ENCODE data around the gene DLGAP1. TPM values are rescaled to one million over a fixed set of nuclear protein-coding genes. Genes with fewer than 3 reads are reported as not detected.

DLGAP1 gene
- total RNA-seq, 1 donor from 2014 or later = 57.1 TPM

DNA sequence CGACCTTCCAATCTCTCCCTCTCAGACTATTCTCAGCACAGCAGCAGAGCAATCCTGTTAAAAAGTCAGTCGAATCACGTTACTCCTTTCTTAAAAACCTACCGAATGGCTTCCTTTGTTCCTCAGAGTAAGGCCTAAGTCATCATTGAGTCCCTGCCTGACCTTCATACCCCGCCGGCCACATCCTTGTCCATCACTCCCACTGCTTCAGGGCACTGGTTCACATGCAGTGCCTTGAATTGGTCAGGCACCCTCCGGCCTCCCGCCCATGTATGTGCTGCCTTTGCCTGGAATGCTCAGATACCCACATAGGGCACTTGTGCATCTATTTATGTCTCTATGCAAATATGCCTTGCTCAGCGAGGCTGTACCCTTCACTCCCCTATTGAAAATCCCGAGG is 206.4 kb downstream of the DLGAP1 start:
- DNase-seq (ENCODE audit: low spot score in 2 of 2) = no peak
- no peak for FAIRE-seq

DNA sequence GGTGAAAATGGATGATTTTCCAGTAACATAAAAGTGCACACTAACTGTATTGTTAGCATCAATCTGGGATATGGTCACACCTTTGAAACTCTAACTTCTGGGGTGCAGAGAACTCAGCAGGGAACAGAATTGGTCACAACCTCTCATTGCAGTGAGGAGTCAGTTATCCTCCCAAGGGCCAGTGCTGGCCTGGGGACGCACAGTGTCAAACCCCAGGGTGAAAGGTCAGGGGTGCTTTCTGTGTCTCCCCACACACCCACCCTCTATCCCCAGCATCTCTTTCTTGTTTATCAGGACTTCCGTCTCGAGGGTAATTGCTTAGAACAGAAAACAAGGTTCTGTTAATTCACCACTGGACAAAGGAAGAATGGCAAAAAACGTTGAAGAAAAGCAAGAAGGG is 208.7 kb downstream of the DLGAP1 start:
- no peak for DNase-seq (ENCODE audit: low spot score in 2 of 2)
- no peak for FAIRE-seq

DNA sequence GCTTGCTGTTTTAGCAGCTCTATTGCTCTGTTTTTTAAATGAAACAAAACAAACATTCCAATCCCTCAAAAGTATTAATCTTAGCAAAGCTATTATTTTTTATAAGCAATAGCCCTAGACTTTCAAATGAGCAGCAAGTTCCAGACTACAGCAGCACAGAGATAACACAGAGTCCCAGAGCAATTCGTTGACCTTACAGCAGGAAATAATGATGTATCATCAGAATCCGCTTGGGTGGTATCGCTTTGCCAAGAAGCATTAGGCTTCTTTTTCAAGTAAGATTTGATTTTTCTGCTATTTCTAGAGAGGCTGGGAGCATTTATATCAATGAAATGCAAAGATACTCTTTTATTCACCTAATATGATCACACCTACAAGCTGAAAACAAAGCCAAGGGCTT is 209.7 kb downstream of the DLGAP1 start:
- FAIRE-seq (no peak), DNase-seq (ENCODE audit: low spot score in 2 of 2) (no peak)

DNA sequence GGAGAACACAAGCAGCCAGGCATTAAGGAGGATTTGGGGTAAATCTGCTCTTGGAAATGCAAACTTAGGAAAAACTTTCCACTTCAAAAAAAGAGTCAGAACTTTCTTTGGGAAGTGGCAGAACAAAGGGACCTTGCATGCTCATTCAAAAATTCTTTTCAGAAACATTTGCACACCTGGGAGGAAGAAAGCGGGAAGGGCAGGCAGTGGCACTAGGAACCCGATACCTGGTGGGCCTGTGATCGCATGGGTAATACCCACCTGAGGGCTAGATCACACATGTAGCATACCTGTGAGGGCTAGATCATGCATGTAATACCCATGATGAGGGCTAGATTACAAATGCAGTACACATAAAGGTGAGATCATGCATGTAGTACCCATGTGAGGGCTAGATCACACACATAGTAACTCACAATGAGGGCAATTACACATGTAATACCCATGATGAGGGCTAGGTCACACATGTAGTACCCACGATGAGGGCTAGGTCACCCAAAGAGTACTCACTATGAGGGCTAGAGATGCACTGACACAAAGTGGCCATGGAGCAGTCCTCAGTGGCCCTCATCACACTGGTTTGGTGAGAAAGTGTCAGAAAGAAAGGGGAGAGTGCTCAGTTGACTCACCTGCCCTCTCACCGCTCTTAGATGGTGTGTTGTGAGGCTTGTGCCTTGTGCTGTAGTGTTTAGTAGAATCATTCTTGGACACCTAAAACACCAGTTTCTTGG is 212.5 kb downstream of the DLGAP1 start:
- FAIRE-seq (no peak), DNase-seq (ENCODE audit: low spot score in 2 of 2) (no peak)

DNA sequence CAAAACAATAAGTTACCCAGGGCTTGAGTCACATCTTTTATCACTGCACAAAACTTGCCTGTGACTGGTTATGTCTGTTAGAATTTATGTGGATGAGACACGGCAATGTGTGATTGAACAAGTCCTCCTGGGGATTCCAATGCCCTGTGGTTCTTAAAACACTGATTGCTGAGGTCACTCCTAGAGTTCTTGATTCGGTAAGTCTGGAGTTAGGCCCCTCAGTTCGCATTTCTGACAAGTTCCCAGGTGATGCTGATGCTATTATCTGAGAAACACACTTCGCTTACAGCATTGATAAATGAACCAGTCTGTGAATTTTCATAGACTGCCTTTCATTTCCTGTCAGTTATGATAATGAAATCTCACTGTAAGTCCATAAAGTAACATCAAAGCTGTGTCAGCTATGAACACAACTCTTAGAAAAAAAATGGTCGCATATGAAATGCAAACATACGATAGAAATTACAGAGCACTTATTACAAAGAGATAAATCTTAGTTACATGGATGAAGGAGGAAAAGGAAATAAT is 214.0 kb downstream of the DLGAP1 start:
- FAIRE-seq = no peak
- DNase-seq (ENCODE audit: low spot score in 2 of 2) = no peak

DNA sequence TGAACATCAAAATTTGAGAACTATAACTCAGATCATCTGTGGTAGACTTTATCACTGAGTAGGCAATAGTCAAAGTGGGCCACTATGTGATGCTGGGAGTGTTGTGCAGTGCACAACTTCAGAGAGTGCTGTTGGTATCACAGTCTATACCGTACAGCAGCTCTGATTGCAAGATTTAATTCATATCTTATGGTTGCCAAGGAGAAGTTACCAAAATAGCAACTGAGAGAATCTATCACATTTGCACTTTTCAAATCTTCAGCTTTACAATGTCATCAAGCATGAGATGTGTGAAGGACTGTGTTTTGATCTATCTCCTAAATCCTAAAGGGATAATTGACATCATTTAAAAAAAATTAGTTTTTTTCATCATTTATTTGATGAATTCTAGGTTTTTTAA is 216.1 kb downstream of the DLGAP1 start:
- DNase-seq (ENCODE audit: low spot score in 2 of 2) = no peak
- no peak for FAIRE-seq

DNA sequence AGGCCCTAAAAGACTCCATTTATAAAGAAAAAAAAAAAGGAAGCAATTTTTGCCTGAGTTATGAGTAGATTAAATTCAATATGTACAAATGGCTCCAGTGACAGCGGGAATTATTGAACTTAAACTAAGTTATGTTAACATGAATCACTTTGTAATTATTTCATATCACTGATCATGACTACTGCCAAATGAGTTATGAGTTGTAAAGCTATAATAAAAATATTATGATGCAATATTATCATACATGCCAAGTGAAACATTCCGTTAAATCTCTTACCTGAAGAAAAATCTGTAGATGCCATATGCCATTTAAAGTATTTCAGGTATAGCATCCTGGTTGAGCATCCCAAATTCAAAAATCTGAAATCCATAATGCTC is 217.5 kb downstream of the DLGAP1 start:
- no peak for DNase-seq (ENCODE audit: low spot score in 2 of 2)
- no peak for FAIRE-seq

DNA sequence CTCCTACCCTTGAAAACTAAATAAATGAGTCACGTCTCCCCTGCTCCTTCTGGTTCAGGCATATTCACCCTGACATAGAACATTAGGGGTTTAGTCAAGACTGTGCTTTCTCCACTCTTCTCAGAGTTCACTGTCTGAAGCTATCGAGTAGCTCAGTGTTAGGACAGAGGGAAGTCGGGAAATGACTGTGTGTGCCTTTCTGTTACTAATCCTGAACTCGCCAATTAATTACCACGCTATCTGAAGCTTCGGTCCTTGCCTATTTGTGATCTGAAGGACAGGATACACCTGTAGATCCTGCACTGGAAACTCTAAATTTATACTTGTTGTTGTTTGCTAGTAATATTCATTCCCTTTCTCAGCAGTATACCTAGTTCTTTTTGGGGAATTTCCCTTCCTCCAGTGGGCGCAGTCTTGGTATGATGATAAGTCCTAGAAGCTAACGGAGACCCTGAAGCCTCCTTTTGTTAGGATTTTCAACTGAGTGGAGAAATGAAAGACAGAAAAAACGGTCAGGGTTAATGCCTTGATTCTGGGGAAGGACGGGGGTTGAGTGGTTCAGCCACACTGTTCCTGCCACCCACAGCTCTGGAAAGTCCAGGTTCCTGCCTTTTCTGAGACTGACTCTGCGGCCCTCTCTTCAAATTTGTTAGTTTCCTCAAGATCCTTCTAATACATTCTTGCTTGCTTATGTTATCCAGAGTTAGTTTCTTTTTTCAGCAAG is 218.0 kb downstream of the DLGAP1 start:
- no peak for FAIRE-seq
- no peak for DNase-seq (ENCODE audit: low spot score in 2 of 2)

DNA sequence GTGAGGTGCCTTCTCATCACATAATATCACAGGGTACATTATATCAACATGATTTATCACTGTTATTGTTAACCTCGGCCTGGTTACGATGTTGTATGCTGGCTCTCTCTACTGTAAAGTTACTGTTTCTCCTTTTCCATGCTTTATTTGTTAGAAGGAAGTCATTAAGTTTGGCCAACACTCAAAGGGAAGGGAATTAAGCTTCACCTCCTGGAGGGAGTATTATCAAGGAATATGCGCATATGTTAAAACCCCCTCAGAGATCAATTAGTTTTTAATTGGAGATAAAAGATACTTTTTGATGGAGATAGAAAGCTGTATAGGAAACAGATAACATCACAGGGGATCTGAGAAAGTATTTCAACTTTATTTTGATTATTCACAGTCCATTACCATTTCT is 221.6 kb downstream of the DLGAP1 start:
- FAIRE-seq (no peak), DNase-seq (ENCODE audit: low spot score in 2 of 2) (no peak)

DNA sequence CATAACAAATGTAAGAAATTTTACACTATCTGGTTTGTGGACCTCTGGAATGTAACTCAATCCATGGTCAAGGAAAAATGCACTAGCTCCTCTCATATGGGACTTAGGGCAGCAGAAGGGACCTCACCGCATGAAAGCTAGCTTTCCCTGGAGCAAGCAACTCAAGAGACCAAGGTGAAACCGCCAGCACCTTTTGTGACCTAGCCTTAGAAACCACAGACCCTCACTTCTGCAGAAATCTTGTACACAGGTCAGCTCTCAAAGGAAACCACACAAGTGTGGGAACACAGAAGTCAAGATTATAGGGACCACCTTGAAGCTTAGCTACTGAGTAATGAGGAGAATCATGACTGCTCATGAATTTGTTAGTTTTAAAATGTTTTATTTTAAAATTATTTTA is 222.5 kb downstream of the DLGAP1 start:
- no peak for DNase-seq (ENCODE audit: low spot score in 2 of 2)
- no peak for FAIRE-seq

DNA sequence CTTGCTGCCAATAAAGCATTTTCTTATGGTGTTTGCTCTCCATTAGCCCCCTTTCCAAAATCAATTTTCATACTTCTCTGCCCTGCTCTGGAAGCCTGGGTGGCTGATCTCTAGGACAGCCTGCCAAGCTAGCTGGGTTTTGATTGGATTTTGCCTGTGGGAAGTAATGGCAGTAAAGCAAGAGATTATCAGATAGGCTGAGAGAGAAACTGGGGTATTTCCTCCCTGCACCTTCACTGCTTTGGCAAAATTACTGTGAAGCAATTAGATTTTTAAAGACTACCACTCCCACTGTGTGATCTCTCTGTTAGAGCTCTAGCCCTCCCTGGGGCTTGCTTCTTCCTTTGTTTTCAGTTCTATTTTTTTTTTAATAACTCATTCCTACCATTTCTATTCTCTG is 223.8 kb downstream of the DLGAP1 start:
- no peak for DNase-seq (ENCODE audit: low spot score in 2 of 2)
- no peak for FAIRE-seq

DNA sequence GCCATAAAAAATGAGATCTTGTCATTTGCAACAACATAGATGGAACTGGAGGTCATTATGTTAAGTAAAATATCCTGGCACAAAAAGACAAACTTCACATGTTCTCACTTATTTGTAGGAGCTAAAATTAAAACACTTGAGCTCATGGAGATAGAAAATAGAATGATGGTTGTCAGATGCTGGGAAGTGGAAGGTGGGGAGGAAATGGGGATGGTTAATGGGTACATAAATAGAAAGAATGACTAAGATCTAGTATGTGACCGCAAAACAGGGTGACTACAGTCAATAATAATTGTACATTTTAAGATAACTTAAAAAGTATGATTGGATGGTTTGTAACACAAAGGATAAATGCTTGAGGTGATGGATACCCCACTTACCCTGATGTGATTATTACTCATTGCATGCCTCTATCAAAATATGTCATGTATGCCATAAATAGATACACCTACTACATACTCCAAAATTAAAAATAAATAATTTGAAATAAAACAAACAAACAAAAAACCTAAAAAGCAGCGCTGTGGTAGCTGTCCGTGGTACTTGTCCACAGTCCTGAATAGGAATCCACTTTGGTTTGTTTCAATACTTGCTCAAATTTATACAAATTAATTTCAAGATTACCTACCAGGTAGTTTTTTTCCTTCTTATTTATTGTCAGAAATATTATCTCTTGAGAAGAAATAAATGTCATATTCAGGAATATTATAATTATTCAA is 224.5 kb downstream of the DLGAP1 start:
- FAIRE-seq (no peak), DNase-seq (ENCODE audit: low spot score in 2 of 2) (no peak)

DNA sequence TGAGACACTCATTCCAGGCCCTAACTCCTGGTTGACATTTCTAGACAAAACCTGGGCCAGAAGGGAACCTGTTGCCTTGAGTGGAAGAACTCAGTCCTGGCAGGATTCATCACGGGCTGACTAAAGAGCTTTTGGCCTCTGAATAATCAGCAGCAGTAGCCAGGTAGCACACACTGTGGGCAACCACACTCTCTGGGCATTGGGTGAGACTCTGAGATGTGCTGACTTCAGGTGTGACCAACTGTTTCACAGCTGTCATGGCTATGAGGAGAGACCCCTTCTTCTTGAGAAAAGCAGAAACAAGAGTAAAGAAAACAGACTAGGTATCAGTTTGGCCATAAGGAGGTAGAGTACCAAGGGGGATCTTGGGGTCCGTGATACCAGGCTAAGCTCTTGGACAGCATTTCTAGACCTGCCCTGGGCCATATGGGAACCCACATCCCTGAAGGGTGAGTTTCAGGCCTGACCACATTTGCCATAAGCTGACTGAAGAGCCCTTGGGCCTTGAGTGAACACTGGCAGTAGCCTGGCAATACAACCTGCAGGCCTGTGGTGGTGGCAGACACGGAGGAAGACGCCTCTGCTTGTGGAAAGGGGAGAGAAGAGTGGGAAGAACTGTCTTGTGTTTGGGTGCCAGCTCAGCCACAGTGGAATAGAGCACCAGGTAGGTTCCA is 230.9 kb downstream of the DLGAP1 start:
- DNase-seq (ENCODE audit: low spot score in 2 of 2) (no peak), FAIRE-seq (no peak)

DNA sequence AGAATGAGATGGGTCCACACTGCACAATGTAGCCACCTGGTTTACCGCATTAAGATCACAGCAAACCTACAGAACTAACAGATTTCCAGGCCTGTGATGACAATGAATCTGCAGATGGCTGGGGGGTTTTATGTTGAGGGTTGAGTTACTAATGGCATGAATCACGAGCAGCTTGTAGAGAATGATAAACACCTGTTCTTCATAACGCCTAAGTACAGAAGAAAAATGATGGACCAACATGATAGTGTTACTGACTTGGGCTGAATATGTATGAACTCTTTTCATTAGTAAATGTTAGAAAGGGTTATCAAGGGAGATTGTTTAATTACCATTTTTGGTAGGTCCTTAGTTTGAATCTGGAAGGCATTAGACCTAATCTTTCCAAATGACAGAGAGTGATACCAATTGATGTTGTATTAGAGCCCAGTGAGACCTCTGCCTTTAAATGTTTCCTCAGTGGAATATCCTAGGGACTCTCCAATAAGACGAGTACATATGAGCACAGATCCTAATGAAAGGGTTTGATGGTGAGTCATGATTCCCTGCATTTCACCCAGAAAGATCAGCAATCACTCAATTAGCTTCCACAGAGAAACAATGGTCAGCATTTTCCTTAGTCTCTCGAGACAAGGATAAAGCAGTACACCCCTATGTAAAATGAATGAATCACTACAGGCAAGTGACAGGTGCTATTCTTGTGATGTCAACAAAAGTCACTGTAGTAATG is 243.8 kb downstream of the DLGAP1 start:
- no peak for DNase-seq (ENCODE audit: low spot score in 2 of 2)
- FAIRE-seq = no peak

DNA sequence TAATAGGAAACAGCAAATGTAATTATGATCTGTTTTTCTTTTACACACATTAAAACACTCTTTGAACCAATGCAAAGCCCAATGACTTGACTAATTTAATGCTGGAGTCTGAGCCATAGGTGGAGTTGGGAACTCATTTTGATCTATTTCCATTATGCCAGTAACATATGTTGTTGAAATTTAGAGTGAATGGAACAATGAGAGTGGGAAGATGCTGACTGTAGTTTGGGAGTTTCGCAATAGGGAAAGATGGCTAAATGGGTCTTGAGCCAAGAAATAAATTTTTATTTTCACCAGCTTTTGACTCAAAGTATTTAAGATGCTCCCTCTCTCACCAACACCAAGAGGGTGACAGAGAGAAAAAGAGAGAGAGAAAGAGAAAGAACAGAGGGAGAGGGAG is 246.7 kb downstream of the DLGAP1 start:
- FAIRE-seq (no peak), DNase-seq (ENCODE audit: low spot score in 2 of 2) (no peak)

DNA sequence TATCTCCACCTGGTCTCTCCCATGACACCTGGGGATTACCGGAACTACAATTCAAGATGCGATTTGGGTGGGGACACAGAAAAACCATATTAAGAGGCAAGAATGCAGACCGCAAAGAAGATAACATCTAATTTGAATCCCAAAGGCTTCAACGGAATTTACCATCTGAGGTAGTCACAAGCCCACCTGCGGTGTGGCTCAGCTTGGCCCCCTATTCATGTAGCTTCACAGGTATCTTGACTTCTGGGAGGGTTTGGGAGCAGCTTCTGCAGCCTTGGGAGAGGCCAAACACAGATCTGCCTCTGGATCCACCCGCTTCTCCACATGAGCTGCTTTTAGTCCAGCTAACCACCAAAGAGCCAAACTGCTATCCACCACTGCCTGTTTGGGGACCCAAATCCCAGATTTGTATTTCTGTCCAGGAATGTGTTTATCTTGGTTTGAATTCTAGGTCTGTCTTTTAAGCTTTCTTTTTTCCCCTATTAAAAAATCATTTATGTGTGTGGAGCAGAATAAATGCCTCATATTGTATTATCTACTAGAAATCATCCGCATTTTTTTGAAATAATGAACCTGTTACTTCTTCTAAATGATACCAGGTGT is 247.6 kb downstream of the DLGAP1 start:
- no peak for FAIRE-seq
- DNase-seq (ENCODE audit: low spot score in 2 of 2) = no peak

DNA sequence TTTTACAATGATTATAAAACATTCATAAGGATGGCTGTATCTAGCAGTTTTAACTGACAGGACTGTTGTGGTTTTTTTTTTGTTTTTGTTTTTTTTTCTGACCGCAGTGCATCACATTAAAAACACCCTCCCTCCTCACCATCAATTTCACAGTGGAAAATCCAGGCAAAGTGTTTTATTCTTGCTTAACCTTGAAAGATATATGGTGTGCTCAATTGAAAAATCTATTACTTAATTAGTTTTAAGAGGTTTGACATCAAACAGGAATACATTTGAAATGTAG is 250.7 kb downstream of the DLGAP1 start:
- no peak for FAIRE-seq
- no peak for DNase-seq (ENCODE audit: low spot score in 2 of 2)

DNA sequence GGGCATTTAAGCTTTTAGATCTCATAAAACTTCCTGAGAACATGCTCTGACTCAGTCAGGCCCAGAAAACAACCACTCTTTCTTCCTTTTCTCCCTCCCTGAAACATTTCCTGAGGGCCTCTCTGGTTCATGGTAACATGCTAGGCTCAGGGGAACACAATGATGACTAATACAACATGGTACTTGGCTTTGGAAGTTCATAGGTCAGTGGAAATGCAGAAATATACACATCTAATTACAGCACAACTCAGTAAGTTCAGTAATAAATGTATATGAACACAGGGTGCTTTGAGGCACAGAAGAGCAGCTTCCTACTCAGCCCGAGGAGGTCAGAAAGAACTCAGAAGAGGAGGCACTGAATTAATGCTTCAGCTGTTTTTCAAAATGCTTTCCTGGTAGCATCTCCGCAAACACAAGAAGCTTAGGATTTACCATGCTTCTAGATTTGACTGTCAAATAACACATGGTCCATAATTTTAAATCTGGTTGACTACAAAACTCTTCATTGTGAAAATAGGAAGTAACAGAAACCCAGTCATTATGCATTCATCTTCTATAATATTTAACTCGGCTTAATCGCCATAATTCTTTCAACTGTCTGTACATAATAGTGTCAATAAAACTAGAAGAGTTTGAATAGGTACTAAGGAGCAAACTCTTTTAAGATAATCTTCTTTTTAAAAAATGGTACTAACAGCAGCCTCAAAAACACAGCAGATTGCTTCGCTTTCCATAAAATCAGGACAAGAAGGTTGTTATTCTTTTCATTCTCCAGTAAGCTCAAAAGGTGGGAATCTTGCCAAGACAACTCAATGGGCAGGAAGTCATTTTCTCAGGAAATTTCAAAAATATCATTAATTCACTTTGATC is 251.3 kb downstream of the DLGAP1 start:
- DNase-seq (ENCODE audit: low spot score in 2 of 2) = no peak
- FAIRE-seq = no peak

DNA sequence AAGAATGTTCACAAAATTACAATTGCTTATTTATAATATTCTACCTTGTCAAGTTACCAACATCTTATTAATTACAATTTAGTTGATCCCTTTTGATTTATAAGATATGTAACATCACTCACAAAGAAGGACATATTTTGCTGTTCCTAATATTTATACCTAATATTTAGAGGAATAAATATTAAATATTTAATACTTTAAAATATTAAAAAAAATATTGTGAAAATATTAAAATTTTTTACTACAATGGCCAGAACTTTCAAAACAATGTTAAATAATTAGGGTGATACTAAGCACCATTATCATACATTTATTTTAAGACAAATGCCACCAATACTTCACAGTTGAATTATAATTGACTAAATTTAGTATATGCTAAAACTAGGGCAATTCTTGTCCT is 254.7 kb downstream of the DLGAP1 start:
- DNase-seq (ENCODE audit: low spot score in 2 of 2) (no peak), FAIRE-seq (peak; percentile 94)
